Body of pancreas (tissue), 4 donors: ENCODE results near the gene LRRIQ1.

Source experiments
- CTCF ChIP-seq, 7 experiments: fragments of 450-650 bp in 4 of 7; fragments of 200-600 bp in 3 of 7; sonication (generic) in 3 of 7; IDR thresholded peaks; one replicate each; pipeline ENCODE4 v1.5.1; 2016 to 2019; ENCODE audit warnings: antibody characterized with exemption in 7 of 7
- POLR2A ChIP-seq, 3 donors: fragments of 450-650 bp; IDR thresholded peaks; one replicate each; pipeline ENCODE4 v1.6.1; 2016; ENCODE audit warnings: antibody characterized with exemption in 3 of 3, mild to moderate bottlenecking in 2 of 3

- TF ChIP-seq CTCF (IDR thresholded peaks at IDR 0.05) (no peak), POLR2A (IDR thresholded peaks at IDR 0.05) (no peak)
Measured at GRCh38 chr12:85041395-85041794, 5.2 kb downstream of the LRRIQ1 start.
